ENCODE data around the gene XDH.

The XDH gene

DNA sequence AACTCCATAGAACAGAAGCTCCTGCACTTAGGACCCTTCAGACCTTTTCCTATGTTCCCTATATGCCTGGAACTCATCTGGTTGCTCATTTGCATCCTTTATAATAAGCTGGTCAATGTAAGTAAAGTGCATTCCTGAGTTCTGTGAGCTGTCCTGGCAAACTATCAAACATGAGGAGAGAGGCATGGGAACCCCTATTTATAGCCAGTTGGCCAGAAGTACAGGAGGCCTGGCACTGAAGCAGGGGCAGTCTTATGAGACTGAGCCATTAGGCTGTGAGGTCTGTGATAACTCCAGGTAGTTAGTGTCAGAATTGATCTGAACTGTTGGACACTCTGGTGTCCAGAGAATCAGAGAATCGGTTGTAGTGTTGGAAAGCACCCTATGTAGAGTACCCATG lies 92.2 kb downstream of the XDH start:
- H3K36me3 ChIP-seq (ENCODE audit: insufficient read depth, low read length): no peaks in the 10 kb centered on the region
- no peaks in the 10 kb centered on the region for H3F3A ChIP-seq (ENCODE audit: insufficient read depth, low read length)
- TF ChIP-seq EZH2 (IDR thresholded peaks at IDR 0.05; ENCODE audit: borderline replicate concordance, low read length): no peak
- no peak for TF ChIP-seq CTCF (IDR thresholded peaks at IDR 0.05; ENCODE audit: low read length)
- H3K9me3 ChIP-seq (ENCODE audit: low read length): no peaks in the 10 kb centered on the region
- H3K4me3 ChIP-seq (ENCODE audit: low read depth, low read length, poor library complexity, severe bottlenecking): no peak overlapping the region
- H3K27ac ChIP-seq (ENCODE audit: low read depth, low read length, poor library complexity, severe bottlenecking): no peak overlapping the region
- no peaks in the 10 kb centered on the region for H4K20me1 ChIP-seq (ENCODE audit: insufficient read depth, low read length)
- H3K4me1 ChIP-seq (ENCODE audit: insufficient read depth, low read length, severe bottlenecking): no peaks in the 10 kb centered on the region
- H3K9me2 ChIP-seq (ENCODE audit: low read depth, low read length): no peaks in the 10 kb centered on the region
- no peak overlapping the region for H3K9ac ChIP-seq (ENCODE audit: low read length)
- no peaks in the 10 kb centered on the region for H3K27me3 ChIP-seq (ENCODE audit: insufficient read depth, low read length)
- H3K79me2 ChIP-seq (ENCODE audit: insufficient read depth, low read length): no peaks in the 10 kb centered on the region
- H2AFZ ChIP-seq (ENCODE audit: low read length): no peak overlapping the region
- no peak overlapping the region for H3K4me2 ChIP-seq (ENCODE audit: low read length)

- no peak overlapping the region for H3K9ac ChIP-seq (ENCODE audit: low read length)
- H3K27ac ChIP-seq (ENCODE audit: low read depth, low read length, poor library complexity, severe bottlenecking): no peak overlapping the region
- H3K9me2 ChIP-seq (ENCODE audit: low read depth, low read length): no peaks in the 10 kb centered on the region
- no peak overlapping the region for H3K4me2 ChIP-seq (ENCODE audit: low read length)
- no peaks in the 10 kb centered on the region for H3K27me3 ChIP-seq (ENCODE audit: insufficient read depth, low read length)
- H4K20me1 ChIP-seq (ENCODE audit: insufficient read depth, low read length): no peaks in the 10 kb centered on the region
- no peaks in the 10 kb centered on the region for H3K36me3 ChIP-seq (ENCODE audit: insufficient read depth, low read length)
- H3K4me1 ChIP-seq (ENCODE audit: insufficient read depth, low read length, severe bottlenecking): no peaks in the 10 kb centered on the region
- no peaks in the 10 kb centered on the region for H3K79me2 ChIP-seq (ENCODE audit: insufficient read depth, low read length)
- no peak for TF ChIP-seq EZH2 (IDR thresholded peaks at IDR 0.05; ENCODE audit: borderline replicate concordance, low read length)
- TF ChIP-seq CTCF (IDR thresholded peaks at IDR 0.05; ENCODE audit: low read length): no peak
- no peaks in the 10 kb centered on the region for H3F3A ChIP-seq (ENCODE audit: insufficient read depth, low read length)
- H3K9me3 ChIP-seq (ENCODE audit: low read length): no peaks in the 10 kb centered on the region
- no peak overlapping the region for H3K4me3 ChIP-seq (ENCODE audit: low read depth, low read length, poor library complexity, severe bottlenecking)
- no peak overlapping the region for H2AFZ ChIP-seq (ENCODE audit: low read length)
Measured at GRCh38 chr2:31319406-31320175, 95.0 kb downstream of the XDH start.

DNA sequence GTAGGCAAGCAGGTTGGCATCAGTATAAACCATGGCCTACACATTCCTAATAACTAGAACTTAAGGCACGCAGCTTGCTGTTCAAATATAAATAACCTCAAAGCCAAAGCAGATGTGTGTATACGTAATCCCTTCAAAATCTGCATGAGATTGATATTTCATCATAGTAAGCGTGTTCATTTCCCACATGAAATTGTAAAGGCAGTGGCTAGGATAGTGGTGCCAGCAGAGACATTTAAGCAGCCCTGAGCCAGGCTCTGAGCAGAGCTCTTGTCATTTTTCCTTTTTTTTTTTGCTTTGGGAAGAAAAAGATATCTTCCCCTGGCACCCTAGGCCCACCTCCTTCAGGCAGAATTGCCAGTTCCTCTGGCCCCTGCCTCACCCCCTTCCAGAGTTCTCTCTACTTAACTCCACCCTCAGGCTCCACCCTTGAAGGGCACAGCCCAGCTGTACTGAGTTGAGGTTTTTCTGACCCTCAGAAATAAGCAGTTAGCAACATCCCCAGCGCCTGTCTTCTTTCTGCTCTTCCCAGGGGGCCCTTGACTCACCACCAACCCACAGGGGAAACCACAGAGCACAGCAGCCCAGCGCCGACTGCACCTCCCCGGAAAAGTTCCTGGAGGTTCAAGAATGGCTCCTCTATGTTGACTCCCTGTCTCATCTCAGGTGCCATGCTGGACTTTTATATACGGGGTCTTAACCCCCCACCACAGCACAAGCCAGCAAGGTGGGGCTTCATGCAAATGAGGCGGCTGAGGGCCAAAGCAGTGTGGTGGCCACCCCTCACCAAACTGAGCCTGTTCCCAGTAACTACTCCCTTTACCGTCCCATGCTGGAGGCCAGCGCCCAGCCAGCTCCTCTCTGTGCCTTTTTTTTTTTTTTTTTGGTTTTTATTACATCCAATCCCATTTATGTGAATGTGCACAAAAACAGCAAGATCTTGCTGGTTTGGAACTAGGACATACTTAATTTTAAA lies 95.9 kb downstream of the XDH start:
- Histone ChIP-seq H3K4me3 (ENCODE audit: low read depth, low read length, poor library complexity, severe bottlenecking) (no peak overlapping the region), H2AFZ (ENCODE audit: low read length) (no peak overlapping the region), H3F3A (ENCODE audit: insufficient read depth, low read length) (no peaks in the 10 kb centered on the region), H3K4me2 (ENCODE audit: low read length) (no peak overlapping the region), H3K27ac (ENCODE audit: low read depth, low read length, poor library complexity, severe bottlenecking) (no peak overlapping the region), H3K4me1 (ENCODE audit: insufficient read depth, low read length, severe bottlenecking) (no peaks in the 10 kb centered on the region), H3K79me2 (ENCODE audit: insufficient read depth, low read length) (no peaks in the 10 kb centered on the region), H3K9me3 (ENCODE audit: low read length) (no peaks in the 10 kb centered on the region), H4K20me1 (ENCODE audit: insufficient read depth, low read length) (no peaks in the 10 kb centered on the region), H3K36me3 (ENCODE audit: insufficient read depth, low read length) (no peaks in the 10 kb centered on the region), H3K9ac (ENCODE audit: low read length) (no peak overlapping the region), H3K9me2 (ENCODE audit: low read depth, low read length) (no peaks in the 10 kb centered on the region), H3K27me3 (ENCODE audit: insufficient read depth, low read length) (no peaks in the 10 kb centered on the region)
- TF ChIP-seq CTCF (IDR thresholded peaks at IDR 0.05; ENCODE audit: low read length) (no peak), EZH2 (IDR thresholded peaks at IDR 0.05; ENCODE audit: borderline replicate concordance, low read length) (no peak)
